ENCODE measurements around the gene UST. TPM values are rescaled to one million over a fixed set of nuclear protein-coding genes. Genes with fewer than 3 reads are reported as not detected.

UST gene
- total RNA-seq, 1 donor = 13.0 TPM

DNA sequence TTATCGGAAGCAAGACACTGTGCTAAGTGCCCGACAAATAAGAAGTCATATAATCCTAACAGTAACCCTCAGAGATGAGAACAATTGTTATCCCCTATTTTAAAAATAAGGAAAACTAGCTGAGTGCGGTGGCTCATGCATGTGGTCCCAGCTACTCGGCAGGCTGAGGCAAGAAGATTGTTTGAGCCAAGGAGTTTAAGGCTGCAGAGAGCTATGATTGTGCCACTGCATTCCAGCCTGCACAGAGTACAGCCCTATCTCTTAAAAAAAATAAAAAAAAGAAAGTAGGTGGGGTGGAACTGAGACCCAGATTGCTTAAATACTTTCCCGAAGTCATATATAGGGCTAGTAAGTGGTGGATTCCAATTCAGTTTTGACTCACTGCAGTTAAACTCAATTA, 84.7 kb downstream of the UST start:
- H3K4me3 ChIP-seq (ENCODE audit: low read depth, low read length) = no peak overlapping the region
- peak; percentile 48 for DNase-seq (ENCODE audit: low read depth)

DNA sequence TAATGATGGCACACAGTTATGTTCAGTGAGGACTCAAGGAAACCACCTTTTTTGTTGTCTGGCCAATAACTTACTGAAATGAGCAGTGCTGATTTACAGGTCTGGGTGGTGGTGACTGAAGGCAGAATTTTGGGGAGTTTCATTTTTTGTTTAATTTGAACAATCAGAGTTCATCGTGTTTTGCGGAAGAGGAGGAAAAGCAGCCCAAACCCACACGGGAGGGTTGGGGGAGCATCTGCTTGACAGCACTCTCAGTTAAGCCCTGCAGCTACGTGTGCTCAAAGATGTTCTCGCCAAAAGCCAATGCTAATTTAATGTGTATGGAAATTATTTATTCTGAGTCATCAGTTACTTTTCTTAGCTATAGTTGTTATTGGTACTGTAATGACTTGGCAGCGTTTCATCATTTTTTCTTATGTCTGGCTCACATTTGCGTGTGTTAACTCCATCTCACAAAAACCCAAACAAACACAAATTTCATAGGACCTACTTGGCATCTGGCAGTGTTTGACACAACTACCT, 89.2 kb downstream of the UST start:
- no peak overlapping the region for H3K4me3 ChIP-seq (ENCODE audit: low read depth, low read length)
- TF ChIP-seq, protein P1, sequence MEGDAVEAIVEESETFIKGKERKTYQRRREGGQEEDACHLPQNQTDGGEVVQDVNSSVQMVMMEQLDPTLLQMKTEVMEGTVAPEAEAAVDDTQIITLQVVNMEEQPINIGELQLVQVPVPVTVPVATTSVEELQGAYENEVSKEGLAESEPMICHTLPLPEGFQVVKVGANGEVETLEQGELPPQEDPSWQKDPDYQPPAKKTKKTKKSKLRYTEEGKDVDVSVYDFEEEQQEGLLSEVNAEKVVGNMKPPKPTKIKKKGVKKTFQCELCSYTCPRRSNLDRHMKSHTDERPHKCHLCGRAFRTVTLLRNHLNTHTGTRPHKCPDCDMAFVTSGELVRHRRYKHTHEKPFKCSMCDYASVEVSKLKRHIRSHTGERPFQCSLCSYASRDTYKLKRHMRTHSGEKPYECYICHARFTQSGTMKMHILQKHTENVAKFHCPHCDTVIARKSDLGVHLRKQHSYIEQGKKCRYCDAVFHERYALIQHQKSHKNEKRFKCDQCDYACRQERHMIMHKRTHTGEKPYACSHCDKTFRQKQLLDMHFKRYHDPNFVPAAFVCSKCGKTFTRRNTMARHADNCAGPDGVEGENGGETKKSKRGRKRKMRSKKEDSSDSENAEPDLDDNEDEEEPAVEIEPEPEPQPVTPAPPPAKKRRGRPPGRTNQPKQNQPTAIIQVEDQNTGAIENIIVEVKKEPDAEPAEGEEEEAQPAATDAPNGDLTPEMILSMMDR (IDR thresholded peaks at IDR 0.05; ENCODE audit: insufficient read depth, low read depth, low read length) = no peak

More for the DNA sequence above, 84.7 kb downstream of the UST start:
- TF ChIP-seq, protein P1 (IDR thresholded peaks at IDR 0.05; ENCODE audit: insufficient read depth, low read depth, low read length) = no peak

GRCh38 chr6:148836751-148837150, 89.9 kb downstream of the UST start:
- TF ChIP-seq, protein P1 (IDR thresholded peaks at IDR 0.05; ENCODE audit: insufficient read depth, low read depth, low read length) = no peak
- no peak overlapping the region for H3K4me3 ChIP-seq (ENCODE audit: low read depth, low read length)
- DNase-seq (ENCODE audit: low read depth) = no peak

More for the DNA sequence above, 89.2 kb downstream of the UST start:
- DNase-seq (ENCODE audit: low read depth) = peak; percentile 71

DNA sequence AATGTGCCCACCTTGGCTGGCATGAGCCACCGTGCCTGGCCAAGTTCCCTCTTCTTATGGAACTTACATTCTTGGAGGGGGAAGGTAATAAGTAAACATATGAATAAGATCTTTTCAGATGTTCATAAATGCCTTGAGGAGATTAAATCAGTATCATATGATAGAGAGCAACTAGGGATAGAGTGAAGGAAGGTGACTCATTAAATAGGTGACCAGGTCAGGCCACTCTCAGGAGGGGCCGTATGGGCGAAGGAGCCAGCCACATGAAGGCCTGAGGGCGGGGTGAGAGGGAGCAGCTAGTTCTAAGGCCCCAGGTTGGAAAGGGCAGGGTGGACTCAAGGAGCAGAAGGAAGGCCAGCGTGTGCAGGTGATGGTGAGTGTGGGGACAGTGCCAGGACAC, 91.1 kb downstream of the UST start:
- H3K4me3 ChIP-seq (ENCODE audit: low read depth, low read length) = no peak overlapping the region
- DNase-seq (ENCODE audit: low read depth) = no peak
- TF ChIP-seq, protein P1 (IDR thresholded peaks at IDR 0.05; ENCODE audit: insufficient read depth, low read depth, low read length) = no peak

GRCh38 chr6:148839044-148839443, 92.2 kb downstream of the UST start:
- no peak overlapping the region for H3K4me3 ChIP-seq (ENCODE audit: low read depth, low read length)
- TF ChIP-seq, protein P1 (IDR thresholded peaks at IDR 0.05; ENCODE audit: insufficient read depth, low read depth, low read length) = no peak
- DNase-seq (ENCODE audit: low read depth) = no peak

DNA sequence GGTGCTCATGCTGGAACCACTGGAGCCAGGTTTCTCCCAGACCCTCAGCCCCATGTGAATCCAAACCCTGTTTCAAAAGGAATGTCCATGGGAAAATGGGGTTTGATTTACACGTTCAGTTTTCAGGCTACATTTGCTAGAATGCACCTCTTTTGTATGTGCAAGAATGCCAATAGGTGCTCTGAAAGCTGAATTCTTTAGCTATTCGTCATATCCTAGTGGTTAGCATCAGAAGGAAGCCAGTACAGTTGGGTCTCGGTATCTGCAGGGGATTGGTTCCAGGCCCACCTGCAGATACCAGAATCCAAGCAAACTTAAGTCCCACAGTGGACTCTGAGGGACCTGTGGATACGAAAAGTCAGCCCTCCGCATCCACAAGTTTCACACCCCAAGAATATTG, 93.4 kb downstream of the UST start:
- TF ChIP-seq, protein P1 (IDR thresholded peaks at IDR 0.05; ENCODE audit: insufficient read depth, low read depth, low read length) = no peak
- no peak for DNase-seq (ENCODE audit: low read depth)
- no peak overlapping the region for H3K4me3 ChIP-seq (ENCODE audit: low read depth, low read length)
